WTC11 (cell line): ENCODE data around the gene NTMT1. TPM values are rescaled to one million over a fixed set of nuclear protein-coding genes. Genes with fewer than 3 reads are reported as not detected.

Experiments
- ATAC-seq: fragments of 200-7000 bp; cut with Tn5 transposase; 2 replicates; pipeline ENCODE4 v1.10.0; 2021; ENCODE audit warnings: mild to moderate bottlenecking, moderate library complexity
- CTCF ChIA-PET: fragments of 300-600 bp; sonication (Branson Sonifier 250); formaldehyde crosslinking; loops from one replicate; lab custom pipeline; 2021; ENCODE audit warnings: antibody characterized with exemption; lab: Charles Lee
- POLR2A ChIA-PET: fragments of 350-600 bp; sonication (Branson Sonifier 250); formaldehyde crosslinking; loops from one replicate; lab custom pipeline; 2021; ENCODE audit warnings: antibody characterized with exemption; lab: Charles Lee
- DNase-seq: peaks from one replicate; pipeline ENCODE4 v3.0.0; 2021; ENCODE audit warnings: low spot score
- H3K27ac Mint-ChIP-seq: 2 replicates; pipeline ENCODE4 v1.8.0; 2021; ENCODE audit warnings: mixed read lengths
- H3K27me3 Mint-ChIP-seq: 2 replicates; pipeline ENCODE4 v1.8.0; 2021; ENCODE audit warnings: low read depth, mild to moderate bottlenecking, moderate library complexity, mixed read lengths
- H3K36me3 Mint-ChIP-seq: 2 replicates; pipeline ENCODE4 v1.8.0; 2021; ENCODE audit warnings: mixed read lengths
- H3K4me1 Mint-ChIP-seq: 2 replicates; pipeline ENCODE4 v1.8.0; 2022; ENCODE audit warnings: mixed read lengths
- H3K4me3 Mint-ChIP-seq: 2 replicates; pipeline ENCODE4 v1.8.0; 2021; ENCODE audit warnings: mild to moderate bottlenecking, moderate library complexity, mixed read lengths
- H3K9me3 Mint-ChIP-seq: 2 replicates; pipeline ENCODE4 v1.8.0; 2021; ENCODE audit warnings: mixed read lengths
- CREB1 ChIP-seq: sonication (generic); formaldehyde crosslinking; IDR thresholded peaks from 2 replicates; pipeline ENCODE4 v1.8.0; 2023; ENCODE audit warnings: mild to moderate bottlenecking, missing genetic modification reagents
- CREM ChIP-seq: sonication (generic); formaldehyde crosslinking; IDR thresholded peaks from 2 replicates; pipeline ENCODE4 v1.8.1; 2022; ENCODE audit warnings: mild to moderate bottlenecking, missing genetic modification reagents, moderate library complexity
- ETV6 ChIP-seq: sonication (generic); formaldehyde crosslinking; IDR thresholded peaks from 2 replicates; pipeline ENCODE4 v1.8.1; 2022; ENCODE audit warnings: mild to moderate bottlenecking, missing genetic modification reagents
- GTF2I ChIP-seq: fragments of 250-450 bp; sonication (Bioruptor Pico); conservative IDR thresholded peaks from 2 replicates; pipeline ENCODE4 v1.4.0; 2021; ENCODE audit warnings: mild to moderate bottlenecking
- JAZF1 ChIP-seq: fragments of 250-450 bp; sonication (Bioruptor Pico); IDR thresholded peaks from 2 replicates; pipeline ENCODE4 v1.9.0; 2021; ENCODE audit warnings: moderate library complexity, mild to moderate bottlenecking, inconsistent platforms
- JUN ChIP-seq: sonication (generic); formaldehyde crosslinking; IDR thresholded peaks from 2 replicates; pipeline ENCODE4 v1.8.0; 2023; ENCODE audit warnings: mild to moderate bottlenecking, missing genetic modification reagents
- NFATC4 ChIP-seq: fragments of 250-450 bp; sonication (Bioruptor Pico); IDR thresholded peaks from 2 replicates; pipeline ENCODE4 v1.9.0; 2021; ENCODE audit warnings: mild to moderate bottlenecking
- NFE2L1 ChIP-seq: sonication (generic); formaldehyde crosslinking; IDR thresholded peaks from 2 replicates; pipeline ENCODE4 v1.8.1; 2023; ENCODE audit warnings: missing genetic modification reagents
- NR1H2 ChIP-seq: sonication (generic); formaldehyde crosslinking; IDR thresholded peaks from 2 replicates; pipeline ENCODE4 v1.9.0; 2021; ENCODE audit warnings: mild to moderate bottlenecking, moderate library complexity, missing genetic modification reagents
- NR3C1 ChIP-seq: sonication (generic); formaldehyde crosslinking; conservative IDR thresholded peaks from 2 replicates; pipeline ENCODE4 v1.8.1; 2023; ENCODE audit warnings: low read depth, mild to moderate bottlenecking, missing genetic modification reagents
- OVOL2 ChIP-seq: fragments of 250-450 bp; sonication (Bioruptor Pico); IDR thresholded peaks from 2 replicates; pipeline ENCODE4 v1.9.0; 2021; ENCODE audit warnings: mild to moderate bottlenecking, borderline replicate concordance
- PRRX2 ChIP-seq: fragments of 250-450 bp; sonication (Bioruptor Pico); IDR thresholded peaks from 2 replicates; pipeline ENCODE4 v1.8.0; 2021; ENCODE audit warnings: mild to moderate bottlenecking
- RORB ChIP-seq: fragments of 250-450 bp; sonication (Bioruptor Pico); IDR thresholded peaks from 2 replicates; pipeline ENCODE4 v1.9.0; 2021; ENCODE audit warnings: mild to moderate bottlenecking
- SMAD4 ChIP-seq: sonication (generic); formaldehyde crosslinking; IDR thresholded peaks from 2 replicates; pipeline ENCODE4 v1.8.0; 2022; ENCODE audit warnings: mild to moderate bottlenecking, missing genetic modification reagents
- ZNF121 ChIP-seq: sonication (generic); formaldehyde crosslinking; IDR thresholded peaks from 2 replicates; pipeline ENCODE4 v1.8.0; 2023; ENCODE audit warnings: missing genetic modification reagents
- ZNF232 ChIP-seq: sonication (generic); formaldehyde crosslinking; IDR thresholded peaks from 2 replicates; pipeline ENCODE4 v1.8.0; 2022; ENCODE audit warnings: mild to moderate bottlenecking, missing genetic modification reagents
- ZNF416 ChIP-seq: fragments of 250-450 bp; sonication (Bioruptor Pico); IDR thresholded peaks from 2 replicates; pipeline ENCODE4 v1.9.0; 2021; ENCODE audit warnings: mild to moderate bottlenecking, inconsistent platforms
- total RNA-seq: library from RNA; stranded (reverse); gene quantifications from 3 replicates; pipeline ENCODE4 v1.2.3, GENCODE V29; 2021
- TF ChIP-seq, protein P1 (sequence below): sonication (generic); formaldehyde crosslinking; IDR thresholded peaks from 2 replicates; pipeline ENCODE4 v1.8.0; 2022; ENCODE audit warnings: mild to moderate bottlenecking, missing genetic modification reagents
- TF ChIP-seq, protein P2 (sequence below): fragments of 250-450 bp; sonication (Bioruptor Pico); IDR thresholded peaks from 2 replicates; pipeline ENCODE4 v1.8.0; 2021; ENCODE audit warnings: mild to moderate bottlenecking
- TF ChIP-seq, protein P3 (sequence below): fragments of 250-450 bp; sonication (Bioruptor Pico); conservative IDR thresholded peaks from 2 replicates; pipeline ENCODE4 v1.9.0; 2021; ENCODE audit warnings: mild to moderate bottlenecking
- TF ChIP-seq, protein P4 (sequence below): sonication (generic); formaldehyde crosslinking; IDR thresholded peaks from 2 replicates; pipeline ENCODE4 v1.8.1; 2022; ENCODE audit warnings: low read depth, mild to moderate bottlenecking, moderate library complexity, missing genetic modification reagents, borderline replicate concordance
- TF ChIP-seq, protein P5 (sequence below): sonication (generic); formaldehyde crosslinking; IDR thresholded peaks from 2 replicates; pipeline ENCODE4 v1.8.1; 2022; ENCODE audit warnings: mild to moderate bottlenecking, missing genetic modification reagents, moderate library complexity, borderline replicate concordance

Gene NTMT1
- total RNA-seq, 1 experiment from 2014 or later = 71.1 TPM

DNA sequence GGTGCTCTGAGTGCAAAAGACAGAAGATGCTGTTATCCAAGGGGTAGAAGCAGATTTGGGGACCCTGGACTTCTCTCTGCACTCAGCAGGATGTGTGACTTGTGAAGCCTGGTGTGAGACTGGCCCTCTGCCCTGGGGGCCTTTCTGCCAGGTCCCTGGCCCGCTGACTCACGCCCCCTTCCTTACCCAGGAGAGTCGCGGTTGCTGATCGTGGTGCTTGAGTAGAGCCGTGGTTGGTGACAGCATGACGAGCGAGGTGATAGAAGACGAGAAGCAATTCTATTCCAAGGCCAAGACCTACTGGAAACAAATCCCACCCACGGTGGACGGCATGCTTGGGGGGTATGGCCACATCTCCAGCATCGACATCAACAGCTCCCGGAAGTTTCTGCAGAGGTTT is 6.5 kb downstream of the NTMT1 start:
- ChIA-PET CTCF (no interaction called here), POLR2A (no interaction called here)
- TF ChIP-seq NR1H2 (CRISPR knock-in tag) = no peak
- TF ChIP-seq ETV6 = no peak
- no peak for TF ChIP-seq ZNF416 (CRISPR knock-in tag)
- no peak for TF ChIP-seq JUN (CRISPR knock-in tag)
- no peak for TF ChIP-seq CREM (CRISPR knock-in tag)
- TF ChIP-seq ZNF232 (CRISPR knock-in tag) = no peak
- no peak for TF ChIP-seq SMAD4 (CRISPR knock-in tag)
- TF ChIP-seq ZNF121 = no peak
- no peak for TF ChIP-seq RORB (CRISPR knock-in tag)
- no peak for TF ChIP-seq CREB1 (CRISPR knock-in tag)
- TF ChIP-seq NFE2L1 = no peak
- no peak overlapping the region for H3K4me3 Mint-ChIP-seq
- ATAC-seq (no peak), DNase-seq (no peak)
- H3K27ac Mint-ChIP-seq = no peak overlapping the region; the same call in 1 of the 2 replicates
- H3K4me1 Mint-ChIP-seq = peaks cover 29% of the 10 kb centered on the region
- H3K27me3 Mint-ChIP-seq = no peaks in the 10 kb centered on the region
- no peaks in the 10 kb centered on the region for H3K9me3 Mint-ChIP-seq
- H3K36me3 Mint-ChIP-seq = peaks cover 32% of the 10 kb centered on the region

DNA sequence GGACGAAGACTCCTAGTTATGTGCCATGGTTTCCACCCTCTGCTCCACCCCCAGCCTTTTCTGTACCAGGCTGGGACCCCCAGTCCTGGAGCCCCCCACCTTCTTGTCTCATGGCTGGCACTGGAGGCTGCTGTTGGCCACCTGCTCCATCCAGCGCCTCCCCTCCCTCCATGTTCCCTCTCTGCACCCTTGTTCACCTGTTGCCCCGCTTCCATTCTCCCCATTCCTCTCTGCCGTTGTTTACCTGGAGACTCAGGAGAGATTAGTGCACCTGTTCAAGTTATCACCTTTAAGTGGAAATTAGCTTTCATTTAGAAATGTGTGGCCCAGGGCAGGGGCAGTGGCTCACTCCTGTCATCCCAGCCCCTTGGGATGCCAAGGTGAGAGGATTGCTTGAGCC is 7.2 kb downstream of the NTMT1 start:
- POLR2A ChIA-PET = interaction anchor here (0.7 kb wide), 1 partner anchor 265 kb away, joined by 3 read pairs; no protein-coding TSS in a partner anchor

DNA sequence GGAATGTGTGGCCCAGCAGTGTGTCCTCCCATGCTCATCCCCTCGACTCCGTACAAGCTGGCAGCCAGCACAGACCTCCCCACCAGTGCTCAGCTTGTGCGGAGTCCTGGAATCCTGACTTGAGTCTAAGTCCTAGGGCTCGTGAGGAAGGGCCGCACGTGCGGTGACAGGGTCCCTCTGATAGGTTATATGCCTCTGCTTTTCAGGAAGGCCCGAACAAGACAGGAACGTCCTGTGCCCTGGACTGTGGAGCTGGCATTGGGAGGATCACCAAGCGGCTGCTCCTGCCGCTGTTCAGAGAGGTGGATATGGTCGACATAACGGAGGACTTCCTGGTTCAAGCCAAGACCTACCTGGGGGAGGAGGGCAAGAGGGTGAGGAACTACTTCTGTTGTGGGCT is 7.9 kb downstream of the NTMT1 start:
- Mint-ChIP-seq H3K4me3 (no peak overlapping the region), H3K36me3 (peaks cover 31% of the 10 kb centered on the region), H3K4me1 (peaks cover 19% of the 10 kb centered on the region), H3K27me3 (no peaks in the 10 kb centered on the region), H3K27ac (no peak overlapping the region), H3K9me3 (no peaks in the 10 kb centered on the region)
- ATAC-seq = no peak
- CTCF ChIA-PET = no interaction called here
- TF ChIP-seq, protein P1, sequence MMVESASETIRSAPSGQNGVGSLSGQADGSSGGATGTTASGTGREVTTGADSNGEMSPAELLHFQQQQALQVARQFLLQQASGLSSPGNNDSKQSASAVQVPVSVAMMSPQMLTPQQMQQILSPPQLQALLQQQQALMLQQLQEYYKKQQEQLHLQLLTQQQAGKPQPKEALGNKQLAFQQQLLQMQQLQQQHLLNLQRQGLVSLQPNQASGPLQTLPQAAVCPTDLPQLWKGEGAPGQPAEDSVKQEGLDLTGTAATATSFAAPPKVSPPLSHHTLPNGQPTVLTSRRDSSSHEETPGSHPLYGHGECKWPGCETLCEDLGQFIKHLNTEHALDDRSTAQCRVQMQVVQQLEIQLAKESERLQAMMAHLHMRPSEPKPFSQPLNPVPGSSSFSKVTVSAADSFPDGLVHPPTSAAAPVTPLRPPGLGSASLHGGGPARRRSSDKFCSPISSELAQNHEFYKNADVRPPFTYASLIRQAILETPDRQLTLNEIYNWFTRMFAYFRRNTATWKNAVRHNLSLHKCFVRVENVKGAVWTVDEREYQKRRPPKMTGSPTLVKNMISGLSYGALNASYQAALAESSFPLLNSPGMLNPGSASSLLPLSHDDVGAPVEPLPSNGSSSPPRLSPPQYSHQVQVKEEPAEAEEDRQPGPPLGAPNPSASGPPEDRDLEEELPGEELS (CRISPR knock-in tag) = no peak
- TF ChIP-seq NFATC4 (no peak), JAZF1 (CRISPR knock-in tag) (no peak), JUN (CRISPR knock-in tag) (no peak), NR3C1 (CRISPR knock-in tag) (no peak), ZNF416 (CRISPR knock-in tag) (no peak), OVOL2 (CRISPR knock-in tag) (no peak)
- TF ChIP-seq, protein P2, sequence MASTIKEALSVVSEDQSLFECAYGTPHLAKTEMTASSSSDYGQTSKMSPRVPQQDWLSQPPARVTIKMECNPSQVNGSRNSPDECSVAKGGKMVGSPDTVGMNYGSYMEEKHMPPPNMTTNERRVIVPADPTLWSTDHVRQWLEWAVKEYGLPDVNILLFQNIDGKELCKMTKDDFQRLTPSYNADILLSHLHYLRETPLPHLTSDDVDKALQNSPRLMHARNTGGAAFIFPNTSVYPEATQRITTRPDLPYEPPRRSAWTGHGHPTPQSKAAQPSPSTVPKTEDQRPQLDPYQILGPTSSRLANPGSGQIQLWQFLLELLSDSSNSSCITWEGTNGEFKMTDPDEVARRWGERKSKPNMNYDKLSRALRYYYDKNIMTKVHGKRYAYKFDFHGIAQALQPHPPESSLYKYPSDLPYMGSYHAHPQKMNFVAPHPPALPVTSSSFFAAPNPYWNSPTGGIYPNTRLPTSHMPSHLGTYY (CRISPR knock-in tag) = no peak
- TF ChIP-seq, protein P3, sequence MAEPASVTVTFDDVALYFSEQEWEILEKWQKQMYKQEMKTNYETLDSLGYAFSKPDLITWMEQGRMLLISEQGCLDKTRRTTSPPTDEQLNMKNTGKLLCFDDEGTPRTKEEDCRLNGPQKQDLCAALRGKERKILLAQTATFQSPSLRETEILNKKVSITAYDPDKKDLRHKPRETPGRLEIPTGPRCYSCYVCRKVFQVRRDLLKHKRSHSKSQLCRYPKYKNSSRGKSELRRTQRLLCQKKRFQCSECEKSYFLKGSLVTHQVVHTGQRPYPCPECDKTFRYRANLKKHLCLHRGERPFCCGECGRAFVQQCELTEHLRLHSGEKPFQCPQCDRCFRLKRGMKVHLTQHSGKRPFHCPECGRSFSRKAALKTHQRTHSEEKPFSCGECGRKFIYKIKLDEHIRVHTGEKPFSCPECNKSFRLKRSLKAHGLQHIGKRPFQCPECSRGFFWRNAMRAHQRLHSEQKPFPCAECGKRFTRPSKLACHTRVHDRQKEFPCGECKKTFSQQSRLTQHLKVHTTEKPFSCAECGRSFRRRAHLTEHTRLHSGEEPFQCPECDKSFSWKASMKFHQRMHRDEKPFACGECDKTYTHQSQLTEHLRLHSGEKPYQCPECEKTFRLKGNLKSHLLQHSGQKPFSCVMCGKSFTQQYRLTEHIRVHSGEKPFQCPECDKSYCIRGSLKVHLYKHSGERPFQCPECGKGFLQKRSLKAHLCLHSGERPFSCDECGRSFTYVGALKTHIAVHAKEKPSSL (CRISPR knock-in tag) = no peak
- TF ChIP-seq, protein P4, sequence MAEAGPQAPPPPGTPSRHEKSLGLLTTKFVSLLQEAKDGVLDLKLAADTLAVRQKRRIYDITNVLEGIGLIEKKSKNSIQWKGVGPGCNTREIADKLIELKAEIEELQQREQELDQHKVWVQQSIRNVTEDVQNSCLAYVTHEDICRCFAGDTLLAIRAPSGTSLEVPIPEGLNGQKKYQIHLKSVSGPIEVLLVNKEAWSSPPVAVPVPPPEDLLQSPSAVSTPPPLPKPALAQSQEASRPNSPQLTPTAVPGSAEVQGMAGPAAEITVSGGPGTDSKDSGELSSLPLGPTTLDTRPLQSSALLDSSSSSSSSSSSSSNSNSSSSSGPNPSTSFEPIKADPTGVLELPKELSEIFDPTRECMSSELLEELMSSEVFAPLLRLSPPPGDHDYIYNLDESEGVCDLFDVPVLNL (CRISPR knock-in tag) = no peak
- TF ChIP-seq, protein P5, sequence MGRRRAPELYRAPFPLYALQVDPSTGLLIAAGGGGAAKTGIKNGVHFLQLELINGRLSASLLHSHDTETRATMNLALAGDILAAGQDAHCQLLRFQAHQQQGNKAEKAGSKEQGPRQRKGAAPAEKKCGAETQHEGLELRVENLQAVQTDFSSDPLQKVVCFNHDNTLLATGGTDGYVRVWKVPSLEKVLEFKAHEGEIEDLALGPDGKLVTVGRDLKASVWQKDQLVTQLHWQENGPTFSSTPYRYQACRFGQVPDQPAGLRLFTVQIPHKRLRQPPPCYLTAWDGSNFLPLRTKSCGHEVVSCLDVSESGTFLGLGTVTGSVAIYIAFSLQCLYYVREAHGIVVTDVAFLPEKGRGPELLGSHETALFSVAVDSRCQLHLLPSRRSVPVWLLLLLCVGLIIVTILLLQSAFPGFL (CRISPR knock-in tag) = no peak
- no peak for DNase-seq
- POLR2A ChIA-PET = no interaction called here

More for the DNA sequence above, 7.2 kb downstream of the NTMT1 start:
- Mint-ChIP-seq H3K36me3 (peaks cover 34% of the 10 kb centered on the region), H3K4me3 (no peak overlapping the region), H3K27ac (no peak overlapping the region), H3K27me3 (no peaks in the 10 kb centered on the region), H3K4me1 (peaks cover 23% of the 10 kb centered on the region), H3K9me3 (no peaks in the 10 kb centered on the region)
- DNase-seq (no peak), ATAC-seq (no peak)
- CTCF ChIA-PET = no interaction called here
- TF ChIP-seq GTF2I (CRISPR knock-in tag) (no peak), PRRX2 (CRISPR knock-in tag) (no peak)
